NCI-H2171 (cell line): ENCODE measurements around the gene LHFPL6.

Experiments
- DNase-seq: peaks from one replicate; lab custom pipeline; 2025; lab: John Stamatoyannopoulos, UW

The LHFPL6 gene

GRCh38 chr13:39297664-39298171, 305.3 kb downstream of the LHFPL6 start:
- DNase-seq: no peak

GRCh38 chr13:39297023-39297422, 306.0 kb downstream of the LHFPL6 start:
- DNase-seq: no peak

GRCh38 chr13:39296193-39296592, 306.8 kb downstream of the LHFPL6 start:
- DNase-seq: no peak
